A549 treated with Hydrocortisone at 1 μM for 4 hours (cell line): ENCODE data around the gene PISD. TPM values are rescaled to one million over a fixed set of nuclear protein-coding genes. Genes with fewer than 3 reads are reported as not detected.

Experiments used
- total RNA-seq: library from RNA; stranded (reverse); fragments of 200-300 nt; extraction: Qiagen RNA extraction; gene quantifications from 5 replicates; pipeline ENCODE4 v1.2.3, GENCODE V29; 2022

PISD gene
- total RNA-seq, result 25.0 to 30.4 TPM (median 25.3 TPM) in 5 replicates

DNA sequence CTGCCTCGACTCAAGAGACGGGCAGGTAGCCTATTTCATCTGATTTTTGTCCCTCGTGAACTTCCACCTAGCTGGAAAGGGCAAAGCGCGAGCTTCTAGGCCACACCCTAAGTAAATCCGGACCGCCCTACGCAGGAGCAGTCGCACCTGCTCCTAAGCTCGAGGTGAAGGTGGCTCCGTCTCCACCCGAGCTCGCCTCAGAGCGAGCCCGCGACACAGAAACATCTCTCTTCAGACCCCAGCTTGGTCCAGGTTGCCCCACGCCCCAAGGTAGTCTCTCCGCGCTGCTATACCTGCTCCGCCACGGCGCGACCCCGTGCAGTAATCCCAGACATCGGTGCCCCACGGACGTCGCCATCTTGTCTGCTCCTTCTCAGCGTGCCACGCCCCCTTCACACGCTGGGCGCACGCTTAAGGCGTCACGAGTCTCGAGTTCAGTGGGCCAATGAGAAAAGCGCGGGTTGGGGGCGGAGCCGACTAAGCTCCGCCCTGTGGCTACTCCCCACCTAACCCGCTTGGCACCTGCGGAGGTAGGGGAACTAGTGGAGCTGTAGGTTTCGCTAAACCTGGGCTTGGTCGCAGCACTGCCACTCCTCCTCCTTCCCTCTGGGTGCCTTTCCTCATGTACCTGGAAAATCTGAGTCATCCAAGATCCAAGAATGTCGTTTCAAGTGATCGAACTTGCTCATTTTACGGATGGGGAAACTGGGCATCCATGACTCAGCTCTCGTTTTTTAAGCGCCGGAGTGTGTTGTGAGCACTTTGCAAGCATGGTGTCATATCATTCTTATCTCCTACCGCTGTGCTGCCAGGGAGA, at the start of gene PISD:
PISD (minus strand) TSS at position 365 of the 817 bp plus-strand sequence; CDS start at position 358, 7 bp downstream.

Other genes with a start within 250 kb of the PISD start
- 12.1 to 18.1 TPM (median 15.3 TPM) in 5 replicates for gene EIF4ENIF1, start 172.4 kb downstream of the PISD start, total RNA-seq
- gene SFI1, start 165.7 kb downstream of the PISD start, total RNA-seq, result 8.0 to 11.0 TPM (median 10.2 TPM) in 5 replicates
- 5.8 to 8.9 TPM (median 6.0 TPM) in 5 replicates for gene PRR14L, start 87.9 kb upstream of the PISD start, total RNA-seq
- gene DEPDC5, start 91.8 kb upstream of the PISD start, total RNA-seq, result 3.8 to 6.0 TPM (median 4.6 TPM) in 5 replicates